ENCODE data around the gene TAS1R3.

The TAS1R3 gene

GRCh38 chr1:1327291-1327690 lies 3.8 kb upstream of the TAS1R3 start:
- no peak for TF ChIP-seq CTCF (IDR thresholded peaks at IDR 0.05; ENCODE audit: insufficient read depth, low read depth, low read length, missing control alignments)
- no peak for DNase-seq (ENCODE audit: low read depth)
- no peak overlapping the region for H3K4me3 ChIP-seq (ENCODE audit: low read depth, low read length)

- no peak for DNase-seq (ENCODE audit: low read depth)
- TF ChIP-seq CTCF (IDR thresholded peaks at IDR 0.05; ENCODE audit: insufficient read depth, low read depth, low read length, missing control alignments) = no peak
- H3K4me3 ChIP-seq (ENCODE audit: low read depth, low read length) = no peak overlapping the region
These were observed 2.8 kb upstream of the TAS1R3 start for GRCh38 chr1:1328254-1328653.

- no peak for DNase-seq (ENCODE audit: low read depth)
These were observed 1.5 kb upstream of the TAS1R3 start for GRCh38 chr1:1329304-1330210.

GRCh38 chr1:1330366-1331067 lies 563 bp upstream of the TAS1R3 start:
- no peak for DNase-seq (ENCODE audit: low read depth)
- TF ChIP-seq CTCF (IDR thresholded peaks at IDR 0.05; ENCODE audit: insufficient read depth, low read depth, low read length, missing control alignments) = no peak
- H3K4me3 ChIP-seq (ENCODE audit: low read depth, low read length) = no peak overlapping the region

More at GRCh38 chr1:1329304-1330210, 1.5 kb upstream of the TAS1R3 start:
- no peak overlapping the region for H3K4me3 ChIP-seq (ENCODE audit: low read depth, low read length)
- no peak for TF ChIP-seq CTCF (IDR thresholded peaks at IDR 0.05; ENCODE audit: insufficient read depth, low read depth, low read length, missing control alignments)

- H3K4me3 ChIP-seq (ENCODE audit: low read depth, low read length) = no peak overlapping the region
- no peak for DNase-seq (ENCODE audit: low read depth)
- TF ChIP-seq CTCF (IDR thresholded peaks at IDR 0.05; ENCODE audit: insufficient read depth, low read depth, low read length, missing control alignments) = no peak
These were observed 1.1 kb downstream of the TAS1R3 start for GRCh38 chr1:1332031-1332755.

GRCh38 chr1:1332774-1333480 lies 1.8 kb downstream of the TAS1R3 start:
- no peak overlapping the region for H3K4me3 ChIP-seq (ENCODE audit: low read depth, low read length)
- no peak for TF ChIP-seq CTCF (IDR thresholded peaks at IDR 0.05; ENCODE audit: insufficient read depth, low read depth, low read length, missing control alignments)
- DNase-seq (ENCODE audit: low read depth) = no peak

All from GM12865 (cell line).